ENCODE data around the gene IGFBP5.

IGFBP5 gene

GRCh38 chr2:216687111-216687510 lies 8.2 kb downstream of the IGFBP5 start:
- Histone ChIP-seq H3K4me3 (ENCODE audit: low read length) (no peak overlapping the region), H4K20me1 (ENCODE audit: control insufficient read depth, insufficient read depth, low read depth, low read length) (no peaks in the 10 kb centered on the region), H3F3A (ENCODE audit: control insufficient read depth, insufficient read depth) (no peaks in the 10 kb centered on the region), H3K9me2 (replicated peaks; ENCODE audit: control insufficient read depth, low read length) (no peaks in the 10 kb centered on the region), H3K27ac (ENCODE audit: low read depth, low read length) (no peak overlapping the region), H3K36me3 (ENCODE audit: control insufficient read depth, low read length) (no peaks in the 10 kb centered on the region), H3K4me2 (ENCODE audit: low read length) (no peak overlapping the region), H3K4me1 (ENCODE audit: control insufficient read depth, low read length) (0 out of 2 replicates have a peak, but pooled peaks cover 2% of the 10 kb centered on the region), H3K27me3 (ENCODE audit: control insufficient read depth, low read length) (peaks cover 44% of the 10 kb centered on the region), H3K9me3 (ENCODE audit: control insufficient read depth, insufficient read depth, low read length) (no peaks in the 10 kb centered on the region), H3K79me2 (ENCODE audit: control insufficient read depth, low read length) (no peaks in the 10 kb centered on the region)
- TF ChIP-seq EZH2phosphoT487 (IDR thresholded peaks at IDR 0.05; ENCODE audit: borderline replicate concordance, low read length) (no peak), CTCF (IDR thresholded peaks at IDR 0.05; ENCODE audit: low read depth, low read length, poor library complexity, severe bottlenecking) (no peak)

- Histone ChIP-seq H3K9me2 (replicated peaks; ENCODE audit: control insufficient read depth, low read length) (no peaks in the 10 kb centered on the region), H3K4me2 (ENCODE audit: low read length) (no peak overlapping the region), H3K27me3 (ENCODE audit: control insufficient read depth, low read length) (peaks cover 36% of the 10 kb centered on the region), H3F3A (ENCODE audit: control insufficient read depth, insufficient read depth) (no peaks in the 10 kb centered on the region), H3K27ac (ENCODE audit: low read depth, low read length) (no peak overlapping the region), H3K36me3 (ENCODE audit: control insufficient read depth, low read length) (no peaks in the 10 kb centered on the region), H3K4me1 (ENCODE audit: control insufficient read depth, low read length) (0 out of 2 replicates have a peak, but pooled peaks cover 2% of the 10 kb centered on the region), H3K4me3 (ENCODE audit: low read length) (no peak overlapping the region), H4K20me1 (ENCODE audit: control insufficient read depth, insufficient read depth, low read depth, low read length) (no peaks in the 10 kb centered on the region), H3K9me3 (ENCODE audit: control insufficient read depth, insufficient read depth, low read length) (no peaks in the 10 kb centered on the region), H3K79me2 (ENCODE audit: control insufficient read depth, low read length) (no peaks in the 10 kb centered on the region)
- no peak for TF ChIP-seq CTCF (IDR thresholded peaks at IDR 0.05; ENCODE audit: low read depth, low read length, poor library complexity, severe bottlenecking)
- no peak for TF ChIP-seq EZH2phosphoT487 (IDR thresholded peaks at IDR 0.05; ENCODE audit: borderline replicate concordance, low read length)
These were observed 9.9 kb downstream of the IGFBP5 start for GRCh38 chr2:216685327-216685875.

GRCh38 chr2:216683846-216684245 lies 11.5 kb downstream of the IGFBP5 start:
- H3K27me3 ChIP-seq (ENCODE audit: control insufficient read depth, low read length): peaks cover 20% of the 10 kb centered on the region
- H3K4me1 ChIP-seq (ENCODE audit: control insufficient read depth, low read length): 0 out of 2 replicates have a peak, but pooled peaks cover 2% of the 10 kb centered on the region
- no peaks in the 10 kb centered on the region for H3F3A ChIP-seq (ENCODE audit: control insufficient read depth, insufficient read depth)
- H3K4me2 ChIP-seq (ENCODE audit: low read length): no peak overlapping the region
- H4K20me1 ChIP-seq (ENCODE audit: control insufficient read depth, insufficient read depth, low read depth, low read length): no peaks in the 10 kb centered on the region
- H3K9me2 ChIP-seq (replicated peaks; ENCODE audit: control insufficient read depth, low read length): no peaks in the 10 kb centered on the region
- no peaks in the 10 kb centered on the region for H3K79me2 ChIP-seq (ENCODE audit: control insufficient read depth, low read length)
- no peaks in the 10 kb centered on the region for H3K36me3 ChIP-seq (ENCODE audit: control insufficient read depth, low read length)
- H3K27ac ChIP-seq (ENCODE audit: low read depth, low read length): no peak overlapping the region
- no peak for TF ChIP-seq CTCF (IDR thresholded peaks at IDR 0.05; ENCODE audit: low read depth, low read length, poor library complexity, severe bottlenecking)
- no peak for TF ChIP-seq EZH2phosphoT487 (IDR thresholded peaks at IDR 0.05; ENCODE audit: borderline replicate concordance, low read length)
- no peaks in the 10 kb centered on the region for H3K9me3 ChIP-seq (ENCODE audit: control insufficient read depth, insufficient read depth, low read length)
- H3K4me3 ChIP-seq (ENCODE audit: low read length): no peak overlapping the region

All from DOHH2 (cell line).